Esophagus muscularis mucosa (tissue), 3 donors: ENCODE results near the gene ACE.

Experiments used
- CTCF ChIP-seq, 3 experiments: fragments of 200-600 bp in 2 of 3; fragments of 450-650 bp in 1 of 3; sonication (generic) in 2 of 3; IDR thresholded peaks; one replicate each; pipeline ENCODE4 v1.5.1; 2017 to 2019; ENCODE audit warnings: antibody characterized with exemption in 3 of 3, mild to moderate bottlenecking in 2 of 3, moderate library complexity in 1 of 3
- POLR2A ChIP-seq: fragments of 450-650 bp; IDR thresholded peaks from one replicate; pipeline ENCODE4 v1.6.1; 2017; ENCODE audit warnings: antibody characterized with exemption, moderate library complexity, mild to moderate bottlenecking, low read depth
- POLR2AphosphoS5 ChIP-seq, 2 donors: sonication (generic); formaldehyde crosslinking; IDR thresholded peaks; one replicate each; pipeline ENCODE4 v1.6.1; 2017; ENCODE audit warnings: antibody characterized with exemption in 2 of 2

DNA sequence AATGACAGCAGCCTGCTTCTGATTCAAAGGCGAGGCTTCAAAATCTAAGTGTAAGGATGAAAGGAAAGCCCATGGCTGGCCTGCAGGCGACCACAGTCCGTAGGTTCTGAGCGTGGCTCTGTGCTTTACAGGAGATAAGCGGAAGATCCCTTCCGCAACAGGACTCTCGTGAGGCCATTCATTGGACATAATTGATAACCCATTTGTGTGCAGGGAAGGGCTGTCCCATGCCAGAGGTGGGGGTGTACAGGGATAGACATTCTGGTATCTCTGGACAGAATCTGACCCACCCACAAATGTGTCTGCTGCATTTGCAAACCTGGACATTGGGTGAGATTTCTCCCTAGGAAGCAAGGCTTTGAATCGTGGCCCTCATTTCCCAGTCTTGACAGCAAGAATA is 34.8 kb upstream of the ACE start:
- TF ChIP-seq POLR2AphosphoS5 (IDR thresholded peaks at IDR 0.05) (no peak), CTCF (IDR thresholded peaks at IDR 0.05) (no peak), POLR2A (no peak)
